LHCN-M2 (cell line): Measurements from ENCODE around the gene FAM169A. TPM values are rescaled to one million over a fixed set of nuclear protein-coding genes. Genes with fewer than 3 reads are reported as not detected.
A peak's percentile ranks its signal among the peaks of the same experiment; 100 is the strongest.
"Not testable (repeated sequence)": the region's sequence is repeated elsewhere in the genome, so short reads cannot be mapped to it uniquely, and the experiment has no call there.

Experiments used
- DNase-seq: peaks from one replicate; pipeline ENCODE4 v3.0.0-alpha.2; 2012; ENCODE audit warnings: low read depth
- total RNA-seq: library from RNA; depleted of rRNA; stranded (reverse); fragments of >200 nt; gene quantifications from 2 replicates; pipeline ENCODE4 v1.2.3, GENCODE V29; 2014

The FAM169A gene
- total RNA-seq, 1 experiment from 2014 or later = 2.4 TPM

GRCh38 chr5:74801941-74802340, 64.2 kb downstream of the FAM169A start:
- DNase-seq = peak; percentile 33

- no peak for DNase-seq
Measured at GRCh38 chr5:74801197-74801596, 65.0 kb downstream of the FAM169A start.

GRCh38 chr5:74798977-74799911, 66.9 kb downstream of the FAM169A start:
- DNase-seq = peak; percentile 70

GRCh38 chr5:74791669-74792068, 74.5 kb downstream of the FAM169A start:
- not testable (repeated sequence) for DNase-seq

- DNase-seq = no peak
Measured at GRCh38 chr5:74787424-74787823, 78.8 kb downstream of the FAM169A start.

GRCh38 chr5:74786851-74787250, 79.3 kb downstream of the FAM169A start:
- DNase-seq = no peak

- DNase-seq = no peak
Measured at GRCh38 chr5:74778609-74779008, 87.6 kb downstream of the FAM169A start.

- DNase-seq = no peak
Measured at GRCh38 chr5:74772359-74772758, 93.8 kb downstream of the FAM169A start.

- peak; percentile 44 for DNase-seq
Measured at GRCh38 chr5:74767579-74767913, 98.6 kb downstream of the FAM169A start.

GRCh38 chr5:74766849-74767578, 99.2 kb downstream of the FAM169A start, which contains the start of the genes GFM2 and NSA2:
TSS of gene GFM2 (minus strand) at chr5:74767117. CDS start at chr5:74763742, 3,375 bp downstream.
TSS of gene NSA2 (plus strand) at chr5:74767249. CDS start at chr5:74767361, 112 bp downstream.
- peak; percentile 89 for DNase-seq

GRCh38 chr5:74766418-74766848, 99.8 kb downstream of the FAM169A start:
- DNase-seq = peak; percentile 56

- no peak for DNase-seq
Measured at GRCh38 chr5:74765929-74766328, 100.3 kb downstream of the FAM169A start.

- DNase-seq = no peak
Measured at GRCh38 chr5:74765201-74765600, 101.0 kb downstream of the FAM169A start.

- peak; percentile 5 for DNase-seq
Measured at GRCh38 chr5:74763504-74763903, 102.7 kb downstream of the FAM169A start.

GRCh38 chr5:74762599-74762998, 103.6 kb downstream of the FAM169A start:
- DNase-seq = peak; percentile 97

- peak; percentile 4 for DNase-seq
Measured at GRCh38 chr5:74761241-74761640, 104.9 kb downstream of the FAM169A start.

- DNase-seq = not testable (repeated sequence)
Measured at GRCh38 chr5:74748742-74749141, 117.4 kb downstream of the FAM169A start.

- no peak for DNase-seq
Measured at GRCh38 chr5:74738406-74738805, 127.8 kb downstream of the FAM169A start.

- no peak for DNase-seq
Measured at GRCh38 chr5:74736759-74737158, 129.4 kb downstream of the FAM169A start.
